ENCODE results near the gene ATP6V1F.

Gene ATP6V1F

DNA sequence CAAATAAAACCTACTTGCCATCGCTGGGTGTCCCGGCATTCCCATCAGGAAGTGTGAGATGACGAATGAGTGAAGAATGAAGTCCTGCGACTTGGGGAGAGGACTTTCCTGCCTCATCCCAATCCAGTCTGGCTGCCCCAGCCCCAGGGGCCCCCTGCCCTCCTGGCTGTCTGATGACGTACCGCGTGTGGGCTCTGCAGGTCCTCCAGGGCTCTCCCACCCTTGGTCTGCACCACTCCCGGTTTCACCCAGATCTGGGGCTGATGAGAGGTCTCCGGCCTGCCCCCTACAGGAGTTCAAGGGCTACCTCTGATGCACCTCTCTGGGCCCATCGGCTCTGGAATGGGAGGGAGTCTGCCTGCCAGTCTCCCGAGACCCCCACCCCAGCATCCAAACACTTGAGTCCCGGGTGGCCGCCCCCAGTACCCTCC, 9.8 kb downstream of the ATP6V1F start:
- H3K27me3 ChIP-seq (ENCODE audit: insufficient read depth, low read depth, severe bottlenecking) = no peaks in the 10 kb centered on the region
- no peaks in the 10 kb centered on the region for H3K36me3 ChIP-seq
- no peak overlapping the region for H3K27ac ChIP-seq
- no peaks in the 10 kb centered on the region for H3K9me3 ChIP-seq (ENCODE audit: severe bottlenecking)
- DNase-seq = no peak
- H3K4me3 ChIP-seq (ENCODE audit: low read depth, low read length) = no peak overlapping the region
- TF ChIP-seq, protein P1, sequence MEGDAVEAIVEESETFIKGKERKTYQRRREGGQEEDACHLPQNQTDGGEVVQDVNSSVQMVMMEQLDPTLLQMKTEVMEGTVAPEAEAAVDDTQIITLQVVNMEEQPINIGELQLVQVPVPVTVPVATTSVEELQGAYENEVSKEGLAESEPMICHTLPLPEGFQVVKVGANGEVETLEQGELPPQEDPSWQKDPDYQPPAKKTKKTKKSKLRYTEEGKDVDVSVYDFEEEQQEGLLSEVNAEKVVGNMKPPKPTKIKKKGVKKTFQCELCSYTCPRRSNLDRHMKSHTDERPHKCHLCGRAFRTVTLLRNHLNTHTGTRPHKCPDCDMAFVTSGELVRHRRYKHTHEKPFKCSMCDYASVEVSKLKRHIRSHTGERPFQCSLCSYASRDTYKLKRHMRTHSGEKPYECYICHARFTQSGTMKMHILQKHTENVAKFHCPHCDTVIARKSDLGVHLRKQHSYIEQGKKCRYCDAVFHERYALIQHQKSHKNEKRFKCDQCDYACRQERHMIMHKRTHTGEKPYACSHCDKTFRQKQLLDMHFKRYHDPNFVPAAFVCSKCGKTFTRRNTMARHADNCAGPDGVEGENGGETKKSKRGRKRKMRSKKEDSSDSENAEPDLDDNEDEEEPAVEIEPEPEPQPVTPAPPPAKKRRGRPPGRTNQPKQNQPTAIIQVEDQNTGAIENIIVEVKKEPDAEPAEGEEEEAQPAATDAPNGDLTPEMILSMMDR (IDR thresholded peaks at IDR 0.05; ENCODE audit: low read depth, low read length) = peak; percentile 40; the same call in 1 of the 2 replicates

DNA sequence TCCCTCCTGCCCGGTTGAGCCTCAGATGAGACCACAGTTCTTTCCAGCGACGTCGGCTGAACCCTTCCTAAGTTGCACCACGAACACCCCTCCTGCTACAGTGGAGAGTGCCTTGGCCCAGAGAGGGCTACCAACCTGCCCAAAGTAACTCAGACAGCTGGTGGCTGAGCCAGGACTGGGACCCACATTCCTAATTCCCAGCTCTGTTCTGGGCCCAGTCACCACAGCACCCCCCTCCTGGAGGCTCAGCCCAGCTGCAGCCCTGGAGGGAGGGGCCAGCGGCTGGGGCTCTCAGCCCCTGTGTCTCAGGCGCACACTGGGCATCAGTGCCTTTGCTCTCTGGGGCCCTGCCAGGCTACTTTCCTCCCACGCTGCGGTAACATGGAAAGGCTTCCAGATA, 10.6 kb downstream of the ATP6V1F start:
- Histone ChIP-seq H3K27me3 (ENCODE audit: insufficient read depth, low read depth, severe bottlenecking) (no peaks in the 10 kb centered on the region), H3K9me3 (ENCODE audit: severe bottlenecking) (no peaks in the 10 kb centered on the region), H3K4me3 (ENCODE audit: low read depth, low read length) (no peak overlapping the region), H3K27ac (no peak overlapping the region), H3K36me3 (no peaks in the 10 kb centered on the region)
- no peak for DNase-seq
- TF ChIP-seq, protein P1 (IDR thresholded peaks at IDR 0.05; ENCODE audit: low read depth, low read length) = no peak

DNA sequence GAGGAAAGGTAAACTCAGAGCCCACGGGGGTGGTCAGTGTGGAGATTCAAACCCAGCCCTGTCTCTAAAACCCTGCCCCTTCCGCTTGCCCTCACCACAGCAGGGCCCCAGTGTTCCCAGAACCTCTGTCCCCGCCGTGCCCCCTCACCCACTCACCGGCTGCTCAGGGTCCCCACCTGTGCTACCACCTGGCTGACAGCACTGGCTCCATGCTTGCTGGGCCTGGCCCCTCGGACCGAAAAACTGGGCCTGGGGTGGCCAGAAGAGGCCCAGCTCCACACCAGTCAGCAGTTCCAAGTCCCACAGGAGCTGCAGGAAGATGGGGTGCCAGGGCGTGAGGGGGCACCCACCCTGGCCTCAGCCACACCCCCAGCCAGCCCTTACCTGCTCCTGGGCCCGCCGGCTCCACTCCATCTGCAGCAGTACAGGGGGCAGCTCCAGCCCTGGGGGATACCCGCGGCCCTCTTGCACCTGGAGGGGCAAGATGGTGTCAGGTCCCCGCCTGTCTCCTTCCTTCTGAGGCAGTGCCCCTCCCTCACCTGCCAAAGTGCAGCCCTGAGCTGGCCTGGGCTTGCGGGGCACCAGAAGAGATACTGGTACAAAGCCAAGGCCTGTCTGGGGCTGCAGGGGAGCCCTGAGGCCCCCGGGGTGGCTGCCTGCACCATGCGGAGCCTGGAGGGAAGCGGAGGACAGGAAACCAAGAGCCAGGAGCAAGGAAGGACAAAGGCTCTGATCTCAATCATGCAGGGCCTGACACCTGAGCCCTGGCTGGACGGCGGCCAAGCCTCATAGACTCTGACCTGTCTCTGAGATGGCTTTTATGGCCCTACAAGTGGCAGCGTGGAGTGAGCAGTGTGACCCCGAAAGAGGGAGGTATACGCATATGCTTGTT, 11.7 kb downstream of the ATP6V1F start:
- TF ChIP-seq, protein P1 (IDR thresholded peaks at IDR 0.05; ENCODE audit: low read depth, low read length) = no peak
- no peaks in the 10 kb centered on the region for H3K27me3 ChIP-seq (ENCODE audit: insufficient read depth, low read depth, severe bottlenecking)
- no peak overlapping the region for H3K4me3 ChIP-seq (ENCODE audit: low read depth, low read length)
- H3K36me3 ChIP-seq = no peaks in the 10 kb centered on the region
- no peak overlapping the region for H3K27ac ChIP-seq
- no peak for DNase-seq
- no peaks in the 10 kb centered on the region for H3K9me3 ChIP-seq (ENCODE audit: severe bottlenecking)

DNA sequence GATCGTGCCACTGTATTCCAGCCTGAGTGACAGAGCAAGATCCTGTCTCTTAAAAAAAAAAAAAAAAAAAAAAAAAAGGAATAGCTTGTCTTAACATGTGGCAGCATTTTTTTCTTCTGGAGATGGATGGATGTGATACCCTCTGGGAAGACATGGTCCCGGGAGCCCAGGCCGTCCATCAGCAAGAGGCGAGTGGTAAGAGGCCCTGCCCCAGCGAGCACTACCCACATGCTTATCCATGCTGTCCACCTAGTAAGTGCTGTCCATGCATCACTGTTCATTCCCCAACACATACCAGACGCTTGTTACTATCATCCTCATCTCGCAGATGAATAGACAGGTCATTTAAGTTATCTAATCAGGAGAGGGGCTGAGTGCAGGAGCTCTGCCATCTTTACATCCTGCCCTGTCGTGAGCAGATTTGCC, 12.9 kb downstream of the ATP6V1F start:
- Histone ChIP-seq H3K4me3 (ENCODE audit: low read depth, low read length) (no peak overlapping the region), H3K27ac (no peak overlapping the region), H3K36me3 (no peaks in the 10 kb centered on the region), H3K27me3 (ENCODE audit: insufficient read depth, low read depth, severe bottlenecking) (no peaks in the 10 kb centered on the region), H3K9me3 (ENCODE audit: severe bottlenecking) (no peaks in the 10 kb centered on the region)
- TF ChIP-seq, protein P1 (IDR thresholded peaks at IDR 0.05; ENCODE audit: low read depth, low read length) = no peak
- DNase-seq = no peak

DNA sequence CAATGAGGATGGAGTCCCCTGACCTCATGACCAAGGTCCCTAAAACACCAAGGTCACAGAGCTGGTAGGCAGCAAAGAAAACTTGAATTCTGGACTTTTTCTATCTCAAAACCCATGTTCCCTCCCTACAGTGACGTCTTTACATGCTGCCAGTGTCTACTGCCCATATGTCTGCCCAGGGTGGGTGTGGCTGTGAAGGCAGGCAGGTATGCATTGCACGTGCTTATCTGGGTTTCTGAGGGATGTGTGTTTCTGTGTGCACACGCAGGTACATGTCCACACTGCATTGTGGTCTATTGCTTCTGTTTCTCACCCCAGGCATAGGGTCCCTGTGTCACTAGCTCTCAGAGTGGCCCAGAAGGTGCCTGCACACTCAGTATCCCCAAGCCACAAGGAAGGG, 13.5 kb downstream of the ATP6V1F start:
- no peak overlapping the region for H3K4me3 ChIP-seq (ENCODE audit: low read depth, low read length)
- no peaks in the 10 kb centered on the region for H3K36me3 ChIP-seq
- no peak overlapping the region for H3K27ac ChIP-seq
- no peak for DNase-seq
- H3K9me3 ChIP-seq (ENCODE audit: severe bottlenecking) = no peaks in the 10 kb centered on the region
- no peaks in the 10 kb centered on the region for H3K27me3 ChIP-seq (ENCODE audit: insufficient read depth, low read depth, severe bottlenecking)
- TF ChIP-seq, protein P1 (IDR thresholded peaks at IDR 0.05; ENCODE audit: low read depth, low read length) = no peak

Data from WERI-Rb-1 (cell line).